GM12874 (cell line): Measurements from ENCODE around the gene POU4F2.

Experiments used
- TF ChIP-seq, protein P1 (sequence below): IDR thresholded peaks from 2 replicates; pipeline ENCODE4 v1.5.1; 2011; ENCODE audit warnings: low read depth, mild to moderate bottlenecking, control low read depth, low read length, moderate library complexity; ENCODE audit not compliant: insufficient read depth

Gene POU4F2

DNA sequence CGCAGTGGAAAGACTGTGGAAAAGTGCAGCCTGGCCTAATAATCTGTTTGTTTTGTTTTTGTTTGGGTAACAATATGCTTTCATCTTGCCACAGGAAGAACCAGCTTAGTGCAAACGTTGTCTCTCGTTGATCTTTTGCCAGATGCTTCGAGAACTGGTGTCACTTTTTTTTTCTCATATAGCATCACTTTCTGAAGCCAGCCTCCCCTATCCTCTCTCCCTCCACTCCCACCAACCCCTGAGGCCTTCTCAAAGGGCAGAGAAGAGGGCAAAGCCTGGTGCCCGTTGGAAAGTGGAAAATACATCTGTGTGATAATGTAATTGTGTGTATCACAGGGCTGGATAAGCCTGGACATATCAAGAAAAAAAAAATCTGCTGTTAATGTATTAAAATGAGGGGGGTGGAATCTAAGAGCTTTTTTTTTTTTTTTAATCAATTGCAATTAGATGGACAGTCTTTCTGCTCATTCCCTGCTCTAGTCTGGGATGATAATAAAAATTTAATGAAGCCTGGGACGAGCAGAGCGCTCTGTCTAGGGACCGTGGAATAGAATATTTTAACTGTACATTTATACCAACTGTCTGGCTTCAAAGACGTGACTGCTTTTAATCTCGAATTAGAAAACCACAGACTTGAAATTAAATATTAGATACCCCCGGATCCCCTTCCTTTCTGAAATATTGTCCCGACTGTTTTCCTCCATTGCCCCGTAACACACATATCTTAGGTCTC is 8.1 kb downstream of the POU4F2 start:
- TF ChIP-seq, protein P1, sequence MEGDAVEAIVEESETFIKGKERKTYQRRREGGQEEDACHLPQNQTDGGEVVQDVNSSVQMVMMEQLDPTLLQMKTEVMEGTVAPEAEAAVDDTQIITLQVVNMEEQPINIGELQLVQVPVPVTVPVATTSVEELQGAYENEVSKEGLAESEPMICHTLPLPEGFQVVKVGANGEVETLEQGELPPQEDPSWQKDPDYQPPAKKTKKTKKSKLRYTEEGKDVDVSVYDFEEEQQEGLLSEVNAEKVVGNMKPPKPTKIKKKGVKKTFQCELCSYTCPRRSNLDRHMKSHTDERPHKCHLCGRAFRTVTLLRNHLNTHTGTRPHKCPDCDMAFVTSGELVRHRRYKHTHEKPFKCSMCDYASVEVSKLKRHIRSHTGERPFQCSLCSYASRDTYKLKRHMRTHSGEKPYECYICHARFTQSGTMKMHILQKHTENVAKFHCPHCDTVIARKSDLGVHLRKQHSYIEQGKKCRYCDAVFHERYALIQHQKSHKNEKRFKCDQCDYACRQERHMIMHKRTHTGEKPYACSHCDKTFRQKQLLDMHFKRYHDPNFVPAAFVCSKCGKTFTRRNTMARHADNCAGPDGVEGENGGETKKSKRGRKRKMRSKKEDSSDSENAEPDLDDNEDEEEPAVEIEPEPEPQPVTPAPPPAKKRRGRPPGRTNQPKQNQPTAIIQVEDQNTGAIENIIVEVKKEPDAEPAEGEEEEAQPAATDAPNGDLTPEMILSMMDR = no peak

DNA sequence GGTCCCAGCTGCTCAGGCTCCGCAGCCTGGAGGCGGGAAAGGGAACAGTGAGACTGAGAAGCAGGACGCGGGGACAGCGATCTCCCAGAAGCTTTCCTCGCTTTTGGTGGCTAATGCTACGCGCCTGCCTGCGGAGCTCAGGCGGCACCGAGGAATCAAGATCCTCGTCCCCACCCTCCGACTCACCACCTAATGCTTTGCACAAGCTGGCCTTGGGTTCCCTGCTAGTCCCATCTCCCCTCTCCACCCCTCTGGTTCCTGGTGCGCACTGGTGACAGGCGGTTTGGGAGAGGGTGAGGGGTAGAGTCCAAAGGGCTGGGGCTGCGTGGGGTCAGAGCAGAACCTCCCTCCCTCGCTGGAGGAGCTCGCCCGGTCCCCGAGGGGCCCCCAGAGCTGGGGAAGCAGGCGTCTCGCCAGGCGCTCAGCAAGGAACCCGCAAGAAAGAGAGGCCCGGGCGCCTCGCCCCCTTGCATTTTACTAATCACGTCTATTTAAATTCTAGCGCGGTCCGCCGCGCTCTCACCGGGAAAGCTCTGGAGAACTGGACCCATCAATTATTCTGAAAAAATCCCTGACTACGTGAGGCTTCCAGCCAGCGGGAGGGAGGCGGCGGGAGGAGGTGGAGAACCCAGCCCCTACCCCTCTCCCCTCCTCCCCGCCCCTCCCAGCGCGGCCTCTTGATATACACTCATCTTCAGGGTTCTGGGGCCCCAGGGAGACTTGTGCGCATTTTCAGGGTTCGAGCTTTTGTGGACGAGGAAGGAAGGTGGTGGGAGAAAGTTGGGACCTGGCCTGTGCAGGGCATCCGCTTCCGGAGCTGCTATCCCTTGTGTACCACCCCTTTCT is 9.1 kb downstream of the POU4F2 start:
- TF ChIP-seq, protein P1 = no peak

DNA sequence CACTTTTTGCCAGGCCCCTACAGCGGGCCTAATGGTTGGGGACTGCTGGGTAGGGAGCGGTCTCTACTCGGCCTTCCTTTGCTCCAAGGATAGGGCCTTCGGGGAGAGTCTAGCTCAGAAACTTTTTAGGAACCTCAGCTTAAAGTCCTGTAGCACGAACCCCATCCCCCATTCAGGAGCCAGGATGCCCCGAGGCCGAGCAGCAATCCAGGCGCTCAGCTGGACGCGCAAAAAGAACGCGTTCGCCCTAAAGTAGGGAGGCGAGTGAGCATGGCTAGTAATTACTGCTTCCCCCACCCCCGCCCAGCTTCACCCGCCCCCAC is 9.7 kb downstream of the POU4F2 start:
- TF ChIP-seq, protein P1 = no peak

DNA sequence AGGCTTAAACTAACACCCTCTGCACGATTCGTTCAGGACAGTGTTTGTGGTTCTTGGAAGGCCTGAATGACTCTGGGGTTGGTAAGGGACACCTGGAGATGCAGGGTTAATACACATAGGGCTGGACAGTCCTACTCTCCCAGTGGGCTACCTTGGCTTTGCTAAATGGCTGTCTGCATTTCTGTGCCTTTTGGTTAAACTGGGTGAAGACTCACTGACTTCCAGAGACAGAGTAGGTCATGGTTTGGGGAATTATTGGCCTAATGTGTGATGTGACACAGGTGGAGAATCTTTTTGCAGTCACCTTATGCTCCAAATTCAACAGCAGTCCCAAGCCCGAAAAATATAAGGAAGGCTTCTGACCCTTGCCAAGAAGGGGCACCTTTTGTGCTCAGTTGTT is 10.5 kb downstream of the POU4F2 start:
- TF ChIP-seq, protein P1 = no peak

DNA sequence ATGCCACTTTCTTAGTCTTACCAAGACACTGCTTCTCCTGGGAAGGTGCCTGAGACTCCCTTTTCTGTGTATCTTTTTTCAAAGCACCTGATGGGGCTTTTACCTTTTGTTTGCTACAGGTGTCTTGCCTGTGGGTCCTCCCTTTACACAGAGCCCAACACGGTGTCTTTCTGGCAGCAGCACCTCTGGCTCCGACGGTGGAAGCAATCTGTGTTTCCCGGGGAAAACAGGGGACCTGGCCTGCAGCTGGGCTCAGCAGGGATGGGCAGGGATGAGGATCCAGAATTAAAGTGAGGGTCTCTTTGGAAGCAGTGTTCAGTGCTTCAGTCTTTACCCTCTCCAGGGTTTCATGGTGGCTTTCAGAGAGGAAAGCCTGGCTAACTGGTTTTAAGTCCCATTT is 11.3 kb downstream of the POU4F2 start:
- TF ChIP-seq, protein P1 = no peak

DNA sequence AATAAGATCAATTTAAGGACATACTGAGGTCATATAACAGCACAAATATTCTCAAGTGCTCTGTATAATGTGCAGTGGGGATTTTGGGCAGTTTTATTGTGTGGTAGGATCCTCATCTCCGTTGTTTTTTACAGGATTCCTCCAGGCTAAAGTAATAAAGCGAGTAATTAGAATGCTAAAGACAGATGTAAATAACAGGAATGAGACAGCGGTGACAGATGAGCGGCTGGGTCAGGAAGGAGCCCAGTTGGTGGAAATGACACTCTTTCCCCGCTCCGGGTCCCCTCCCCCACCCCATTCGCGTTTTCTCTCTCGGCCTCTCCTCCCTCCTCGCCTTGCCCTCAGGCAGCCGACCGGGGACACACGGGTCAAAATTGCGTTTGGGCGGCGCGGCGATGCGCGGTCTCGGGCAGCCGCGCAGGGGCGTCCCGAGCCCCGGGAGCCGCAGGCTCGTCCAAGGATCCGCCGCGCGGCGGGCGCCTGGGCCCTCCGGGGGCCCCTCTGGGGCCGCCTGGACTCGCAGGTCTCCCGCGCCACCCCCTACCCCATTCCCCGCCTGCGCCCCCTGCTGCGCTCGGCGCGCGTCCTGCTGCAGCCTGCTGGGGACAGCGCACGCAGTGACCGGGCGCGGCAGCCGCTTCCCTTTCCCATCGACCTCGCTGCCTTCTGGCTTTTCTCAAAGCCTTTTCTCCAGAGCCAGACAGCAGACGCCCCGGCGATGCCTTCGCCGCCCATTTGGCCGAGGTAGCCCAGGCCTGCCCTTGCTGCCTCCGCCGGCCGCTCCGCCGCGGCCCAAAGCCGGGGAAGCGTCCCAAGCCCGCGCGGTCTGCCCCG is 16.2 kb downstream of the POU4F2 start:
- TF ChIP-seq, protein P1 = no peak

DNA sequence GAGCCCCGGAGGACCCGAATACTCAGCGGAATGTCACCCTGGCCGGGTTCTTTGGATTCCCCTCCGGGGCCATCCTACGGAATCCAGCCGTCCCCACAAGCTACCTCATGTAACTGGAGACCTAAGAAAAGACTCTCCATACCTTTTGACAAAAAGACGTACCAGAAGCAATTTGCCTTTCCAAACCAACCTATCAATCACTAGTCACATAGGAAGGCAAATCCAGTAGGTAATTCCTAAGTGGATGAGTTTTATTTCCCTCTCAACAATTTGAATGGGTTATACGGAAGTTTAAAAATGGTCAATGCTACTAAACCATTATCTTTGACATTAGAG is 16.8 kb downstream of the POU4F2 start:
- TF ChIP-seq, protein P1 = no peak
